WERI-Rb-1 (cell line): ENCODE results near the gene TOPBP1.

Experiments used
- DNase-seq: peaks from one replicate; pipeline ENCODE4 v3.0.0-alpha.2; 2020
- H3K27ac ChIP-seq: fragments of 250-450 bp; sonication (Bioruptor Pico); 2 replicates; pipeline ENCODE4 v1.5.1; 2020; ENCODE audit warnings: mild to moderate bottlenecking, moderate library complexity
- H3K27me3 ChIP-seq: fragments of 250-450 bp; sonication (Bioruptor Pico); 2 replicates; pipeline ENCODE4 v1.5.1; 2021; ENCODE audit warnings: mild to moderate bottlenecking, low read depth, moderate library complexity; ENCODE audit not compliant: insufficient read depth, severe bottlenecking
- H3K36me3 ChIP-seq: fragments of 250-450 bp; sonication (Bioruptor Pico); 2 replicates; pipeline ENCODE4 v1.5.1; 2020; ENCODE audit warnings: mild to moderate bottlenecking, moderate library complexity
- H3K4me3 ChIP-seq: 2 replicates; pipeline ENCODE4 v1.5.1; 2011; ENCODE audit warnings: low read depth, mild to moderate bottlenecking, control low read depth, low read length
- H3K9me3 ChIP-seq: fragments of 250-450 bp; sonication (Bioruptor Pico); 2 replicates; pipeline ENCODE4 v1.5.1; 2021; ENCODE audit warnings: mild to moderate bottlenecking, moderate library complexity; ENCODE audit not compliant: severe bottlenecking
- TF ChIP-seq, protein P1 (sequence below): IDR thresholded peaks from 2 replicates; pipeline ENCODE4 v1.5.1; 2011; ENCODE audit warnings: low read depth, mild to moderate bottlenecking, control low read depth, inconsistent platforms, low read length

The TOPBP1 gene

DNA sequence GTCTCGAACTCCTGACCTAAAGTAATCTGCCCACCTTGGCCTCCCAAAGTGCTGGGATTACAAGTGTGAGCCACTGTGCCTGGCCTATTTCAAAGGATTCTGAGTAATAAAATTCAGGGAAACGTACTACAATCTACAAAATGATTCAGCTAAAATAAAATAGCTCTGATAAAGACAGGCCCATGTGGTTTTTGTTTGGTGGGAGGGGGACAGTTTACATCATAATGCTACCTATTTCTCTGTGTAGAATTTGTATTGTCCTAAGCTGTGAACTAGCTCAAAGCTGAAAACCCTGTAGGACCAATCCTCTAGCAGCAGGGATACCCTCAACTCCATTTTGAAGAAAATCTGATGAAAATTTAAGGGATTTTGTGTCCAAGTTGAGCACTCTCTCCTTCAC is 62.5 kb downstream of the TOPBP1 start:
- TF ChIP-seq, protein P1, sequence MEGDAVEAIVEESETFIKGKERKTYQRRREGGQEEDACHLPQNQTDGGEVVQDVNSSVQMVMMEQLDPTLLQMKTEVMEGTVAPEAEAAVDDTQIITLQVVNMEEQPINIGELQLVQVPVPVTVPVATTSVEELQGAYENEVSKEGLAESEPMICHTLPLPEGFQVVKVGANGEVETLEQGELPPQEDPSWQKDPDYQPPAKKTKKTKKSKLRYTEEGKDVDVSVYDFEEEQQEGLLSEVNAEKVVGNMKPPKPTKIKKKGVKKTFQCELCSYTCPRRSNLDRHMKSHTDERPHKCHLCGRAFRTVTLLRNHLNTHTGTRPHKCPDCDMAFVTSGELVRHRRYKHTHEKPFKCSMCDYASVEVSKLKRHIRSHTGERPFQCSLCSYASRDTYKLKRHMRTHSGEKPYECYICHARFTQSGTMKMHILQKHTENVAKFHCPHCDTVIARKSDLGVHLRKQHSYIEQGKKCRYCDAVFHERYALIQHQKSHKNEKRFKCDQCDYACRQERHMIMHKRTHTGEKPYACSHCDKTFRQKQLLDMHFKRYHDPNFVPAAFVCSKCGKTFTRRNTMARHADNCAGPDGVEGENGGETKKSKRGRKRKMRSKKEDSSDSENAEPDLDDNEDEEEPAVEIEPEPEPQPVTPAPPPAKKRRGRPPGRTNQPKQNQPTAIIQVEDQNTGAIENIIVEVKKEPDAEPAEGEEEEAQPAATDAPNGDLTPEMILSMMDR = no peak
- Histone ChIP-seq H3K36me3 (peaks cover 9% of the 10 kb centered on the region), H3K27me3 (no peaks in the 10 kb centered on the region), H3K4me3 (no peak overlapping the region), H3K27ac (no peak overlapping the region), H3K9me3 (no peaks in the 10 kb centered on the region)
- DNase-seq = no peak

DNA sequence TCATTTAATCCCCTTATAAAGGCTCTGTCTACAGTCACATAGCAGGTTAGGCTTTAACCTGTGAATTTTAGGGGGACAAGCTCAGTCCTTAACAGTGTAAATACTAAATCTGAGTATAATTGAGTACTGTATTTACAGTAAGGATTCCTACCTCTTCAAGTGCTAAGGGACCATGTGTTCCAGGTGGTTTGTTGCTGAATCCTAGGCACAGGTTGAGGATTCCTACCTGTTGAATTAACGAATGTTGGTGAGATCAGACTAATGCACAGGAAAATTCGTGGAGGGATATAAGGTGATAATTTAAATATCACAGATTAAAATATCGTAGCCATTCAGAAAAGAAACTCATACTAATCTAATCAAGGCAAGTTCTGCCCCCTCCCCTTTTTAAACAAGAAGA is 63.3 kb downstream of the TOPBP1 start:
- no peak overlapping the region for H3K27ac ChIP-seq
- H3K36me3 ChIP-seq = peaks cover 9% of the 10 kb centered on the region; the same call in 1 of the 2 replicates
- DNase-seq = no peak
- H3K4me3 ChIP-seq = no peak overlapping the region
- TF ChIP-seq, protein P1 = no peak
- no peaks in the 10 kb centered on the region for H3K9me3 ChIP-seq
- no peaks in the 10 kb centered on the region for H3K27me3 ChIP-seq

DNA sequence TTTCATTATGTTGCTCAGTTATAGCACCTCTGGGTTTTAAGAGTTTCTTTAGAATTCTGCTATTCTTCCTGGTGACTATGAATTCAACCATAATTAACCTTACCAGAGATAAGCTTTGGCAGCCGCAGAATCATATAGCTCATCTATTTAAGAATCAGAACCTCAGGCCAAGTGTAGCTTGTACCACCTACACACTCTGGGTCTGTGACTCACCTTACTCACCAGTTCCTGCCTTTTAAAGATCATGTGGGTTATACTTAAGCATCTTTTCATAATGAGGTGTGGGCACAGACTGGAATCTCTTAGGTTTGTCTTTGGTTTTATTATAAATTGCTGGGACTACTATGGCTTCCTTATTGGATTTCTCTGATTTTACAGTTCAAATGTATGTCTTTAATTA is 66.4 kb downstream of the TOPBP1 start:
- Histone ChIP-seq H3K9me3 (no peaks in the 10 kb centered on the region), H3K36me3 (0 out of 2 replicates have a peak, but pooled peaks cover 4% of the 10 kb centered on the region), H3K4me3 (no peak overlapping the region), H3K27me3 (no peaks in the 10 kb centered on the region), H3K27ac (no peak overlapping the region)
- no peak for DNase-seq
- TF ChIP-seq, protein P1 = no peak

DNA sequence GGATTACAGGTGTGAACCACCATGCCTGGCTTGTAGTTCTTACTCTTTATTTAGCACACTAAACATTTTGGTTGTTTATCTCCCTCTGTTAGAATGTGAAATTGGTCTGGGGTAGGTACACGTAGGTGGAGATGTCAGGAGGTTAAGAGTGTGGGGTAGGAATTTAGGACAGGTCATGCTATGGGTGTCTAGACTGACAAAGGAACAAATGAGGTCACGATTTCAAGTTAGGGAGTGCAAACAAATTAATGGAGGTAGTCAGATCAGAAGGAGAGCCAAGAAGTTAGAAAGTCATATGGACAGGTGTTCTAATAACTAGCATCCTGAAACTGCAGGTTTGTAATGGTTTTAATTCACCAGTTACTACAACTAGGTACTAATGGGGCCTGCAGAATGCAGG is 68.5 kb downstream of the TOPBP1 start:
- Histone ChIP-seq H3K27ac (no peak overlapping the region), H3K4me3 (no peak overlapping the region), H3K27me3 (no peaks in the 10 kb centered on the region), H3K36me3 (peaks cover 10% of the 10 kb centered on the region), H3K9me3 (no peaks in the 10 kb centered on the region)
- TF ChIP-seq, protein P1 = no peak
- DNase-seq = no peak

DNA sequence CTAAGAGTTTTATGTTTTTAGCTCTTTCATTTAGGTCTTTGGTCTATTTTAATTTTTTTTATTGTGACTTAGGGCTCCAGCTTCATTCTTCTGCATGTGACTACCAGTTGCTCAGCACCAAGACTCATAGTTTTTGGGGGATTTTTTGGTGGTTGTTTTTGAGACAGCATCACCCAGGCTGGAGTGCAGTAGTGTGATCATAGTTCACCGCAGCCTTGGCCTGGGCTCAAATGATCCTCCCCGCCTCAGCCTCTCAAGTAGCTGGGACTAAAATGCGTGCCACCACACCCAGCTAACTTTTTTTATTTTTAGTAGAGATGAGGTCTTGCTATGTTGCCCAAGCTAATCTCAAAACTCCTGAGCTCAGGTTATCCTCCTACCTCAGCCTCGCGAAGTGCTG is 68.9 kb downstream of the TOPBP1 start:
- H3K27ac ChIP-seq = no peak overlapping the region

More for the DNA sequence above, 68.9 kb downstream of the TOPBP1 start:
- no peaks in the 10 kb centered on the region for H3K9me3 ChIP-seq
- no peak for DNase-seq
- TF ChIP-seq, protein P1 = no peak
- no peak overlapping the region for H3K4me3 ChIP-seq
- no peaks in the 10 kb centered on the region for H3K27me3 ChIP-seq
- peaks cover 12% of the 10 kb centered on the region for H3K36me3 ChIP-seq
